ENCODE measurements around the gene STIP1. TPM values are rescaled to one million over a fixed set of nuclear protein-coding genes. Genes with fewer than 3 reads are reported as not detected.

STIP1 gene
- total and polyA plus RNA-seq, 9 of the 15 experiments (the other 6 are each of a cell fraction or from before 2014, with no cell fraction given): 58.1 to 465 (median 346) TPM

DNA sequence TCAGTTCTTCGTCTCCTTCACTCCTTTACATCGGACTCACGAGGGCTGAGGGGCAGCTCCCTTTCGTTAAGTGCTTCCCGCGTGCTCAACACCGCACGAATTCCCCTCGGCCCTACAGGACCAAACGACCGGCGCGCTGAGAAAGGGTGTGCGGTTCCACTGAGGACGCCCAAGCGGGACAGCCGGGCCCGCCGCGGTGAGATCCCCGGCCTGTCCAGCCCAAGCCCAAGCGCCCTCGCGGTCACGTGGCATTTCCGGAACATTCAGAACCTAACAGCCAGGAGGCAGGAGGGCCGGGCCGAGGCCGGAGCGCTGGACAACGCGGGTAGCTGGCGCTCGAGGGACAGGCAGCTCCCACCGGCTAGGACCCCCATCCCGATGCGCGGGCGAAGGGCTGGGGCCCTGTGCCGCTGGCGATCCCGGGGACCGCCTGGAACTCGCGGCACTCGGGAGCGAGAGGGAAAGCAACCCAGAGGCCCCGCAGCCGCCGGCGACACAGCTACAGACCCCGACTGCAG, 737 bp upstream of the STIP1 start (continued):
- TF ChIP-seq, protein P1, sequence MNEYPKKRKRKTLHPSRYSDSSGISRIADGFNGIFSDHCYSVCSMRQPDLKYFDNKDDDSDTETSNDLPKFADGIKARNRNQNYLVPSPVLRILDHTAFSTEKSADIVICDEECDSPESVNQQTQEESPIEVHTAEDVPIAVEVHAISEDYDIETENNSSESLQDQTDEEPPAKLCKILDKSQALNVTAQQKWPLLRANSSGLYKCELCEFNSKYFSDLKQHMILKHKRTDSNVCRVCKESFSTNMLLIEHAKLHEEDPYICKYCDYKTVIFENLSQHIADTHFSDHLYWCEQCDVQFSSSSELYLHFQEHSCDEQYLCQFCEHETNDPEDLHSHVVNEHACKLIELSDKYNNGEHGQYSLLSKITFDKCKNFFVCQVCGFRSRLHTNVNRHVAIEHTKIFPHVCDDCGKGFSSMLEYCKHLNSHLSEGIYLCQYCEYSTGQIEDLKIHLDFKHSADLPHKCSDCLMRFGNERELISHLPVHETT (CRISPR knock-in tag; conservative IDR thresholded peaks at IDR 0.05 in 1 of 2, IDR thresholded peaks at IDR 0.05 in 1 of 2): no peak
- TF ChIP-seq PHF8 (IDR thresholded peaks at IDR 0.05; ENCODE audit: borderline replicate concordance, low read length) (peak; percentile 83), SMARCC2 (IDR thresholded peaks at IDR 0.05; ENCODE audit: low read depth) (no peak), SRSF1 (IDR thresholded peaks at IDR 0.05; ENCODE audit: low read depth, low read length) (no peak), ZZZ3 (IDR thresholded peaks at IDR 0.05) (no peak), NR1H2 (CRISPR knock-in tag; IDR thresholded peaks at IDR 0.05) (no peak), NFIX (CRISPR knock-in tag; IDR thresholded peaks at IDR 0.05; ENCODE audit: low read depth) (no peak), PTTG1 (tag; IDR thresholded peaks at IDR 0.05; ENCODE audit: low read depth) (no peak), TEAD1 (CRISPR knock-in tag; IDR thresholded peaks at IDR 0.05) (peak; percentile 55 to 64; a peak in 3 of 4 replicates), ZNF316 (IDR thresholded peaks at IDR 0.05) (no peak), RFX5 (IDR thresholded peaks at IDR 0.05; ENCODE audit: low read depth, low read length) (no peak), PHTF2 (CRISPR knock-in tag; IDR thresholded peaks at IDR 0.05) (peak; percentile 72; the same call in 1 of the 2 replicates), CBFB (CRISPR knock-in tag; IDR thresholded peaks at IDR 0.05) (no peak), ZNF121 (CRISPR knock-in tag; conservative IDR thresholded peaks at IDR 0.05) (no peak), ZNF583 (CRISPR knock-in tag; IDR thresholded peaks at IDR 0.05) (peak; percentile 85), SMARCA4 (IDR thresholded peaks at IDR 0.05) (peak; percentile 17; the same call in 1 of the 2 replicates), SREBF1 (IDR thresholded peaks at IDR 0.05; ENCODE audit: borderline replicate concordance, low read depth, low read length) (0 out of 2 replicates have a peak, but pooled peaks have one; percentile 1), CCNT2 (IDR thresholded peaks at IDR 0.05; ENCODE audit: borderline replicate concordance, extremely low read depth, insufficient read length, low read depth, low read length) (peak; percentile 87), ADNP (tag; IDR thresholded peaks at IDR 0.05) (no peak), ESRRB (CRISPR knock-in tag; IDR thresholded peaks at IDR 0.05; ENCODE audit: borderline replicate concordance) (0 out of 2 replicates have a peak, but pooled peaks have one; percentile 56), ILF3 (IDR thresholded peaks at IDR 0.05; ENCODE audit: borderline replicate concordance) (no peak), SAP30 (IDR thresholded peaks at IDR 0.05; ENCODE audit: borderline replicate concordance, insufficient read depth, low read depth, low read length, poor library complexity, severe bottlenecking) (peak; percentile 78), PCBP1 (IDR thresholded peaks at IDR 0.05; ENCODE audit: low read depth, low read length, poor library complexity, severe bottlenecking) (peak; percentile 52), KDM1A (IDR thresholded peaks at IDR 0.05) (no peak), CXXC5 (CRISPR knock-in tag; IDR thresholded peaks at IDR 0.05) (peak; percentile 59)
- TF ChIP-seq, protein P2, sequence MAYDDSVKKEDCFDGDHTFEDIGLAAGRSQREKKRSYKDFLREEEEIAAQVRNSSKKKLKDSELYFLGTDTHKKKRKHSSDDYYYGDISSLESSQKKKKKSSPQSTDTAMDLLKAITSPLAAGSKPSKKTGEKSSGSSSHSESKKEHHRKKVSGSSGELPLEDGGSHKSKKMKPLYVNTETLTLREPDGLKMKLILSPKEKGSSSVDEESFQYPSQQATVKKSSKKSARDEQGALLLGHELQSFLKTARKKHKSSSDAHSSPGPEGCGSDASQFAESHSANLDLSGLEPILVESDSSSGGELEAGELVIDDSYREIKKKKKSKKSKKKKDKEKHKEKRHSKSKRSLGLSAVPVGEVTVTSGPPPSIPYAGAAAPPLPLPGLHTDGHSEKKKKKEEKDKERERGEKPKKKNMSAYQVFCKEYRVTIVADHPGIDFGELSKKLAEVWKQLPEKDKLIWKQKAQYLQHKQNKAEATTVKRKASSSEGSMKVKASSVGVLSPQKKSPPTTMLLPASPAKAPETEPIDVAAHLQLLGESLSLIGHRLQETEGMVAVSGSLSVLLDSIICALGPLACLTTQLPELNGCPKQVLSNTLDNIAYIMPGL (CRISPR knock-in tag; IDR thresholded peaks at IDR 0.05): no peak
